B cell (primary cell): ENCODE results near the gene MATR3. TPM values are rescaled to one million over a fixed set of nuclear protein-coding genes. Genes with fewer than 3 reads are reported as not detected.
A peak's percentile ranks its signal among the peaks of the same experiment; 100 is the strongest.

Source experiments
- ATAC-seq: fragments of 200-7000 bp; cut with Tn5 transposase; one replicate; pipeline ENCODE4 v1.10.0; 2021; ENCODE audit warnings: low read depth, mild to moderate bottlenecking, moderate number of reproducible peaks, moderate library complexity
- CTCF ChIA-PET: fragments of 350-600 bp; sonication (Branson Sonifier 250); formaldehyde crosslinking; loops from one replicate; lab custom pipeline; 2021; ENCODE audit warnings: antibody characterized with exemption, inconsistent platforms; lab: Charles Lee
- POLR2A ChIA-PET: fragments of 350-600 bp; sonication (Branson Sonifier 250); formaldehyde crosslinking; loops from one replicate; lab custom pipeline; 2021; ENCODE audit warnings: antibody characterized with exemption; lab: Charles Lee
- DNase-seq: peaks from one replicate; pipeline ENCODE4 v3.0.0; 2013
- H2AFZ ChIP-seq: 2 replicates; pipeline ENCODE4 v1.6.1; 2012; ENCODE audit warnings: mild to moderate bottlenecking, low read depth, low read length; ENCODE audit not compliant: insufficient read depth, poor library complexity, severe bottlenecking
- H3K27ac ChIP-seq, 2 donors: 1 replicate in 1 of 2; 2 replicates in 1 of 2; pipeline ENCODE4 v1.5.1; 2012 to 2013; ENCODE audit warnings: low read length in 2 of 2, mild to moderate bottlenecking in 2 of 2, moderate library complexity in 1 of 2
- H3K27me3 ChIP-seq, 4 experiments: fragments of 200-600 bp in 1 of 4; sonication (generic) in 1 of 4; replicated peaks in 1 of 4; 1 replicate in 2 of 4; 2 replicates in 2 of 4; pipeline versions ENCODE4 v1.6.1 to v1.7.0; 2013 to 2016; ENCODE audit warnings: low read length in 3 of 4, mild to moderate bottlenecking in 2 of 4, mixed read lengths in 1 of 4, moderate library complexity in 1 of 4; ENCODE audit not compliant: insufficient read depth in 4 of 4, control insufficient read depth in 3 of 4; ENCODE audit errors: control extremely low read depth in 1 of 4
- H3K36me3 ChIP-seq, 2 experiments: replicated peaks in 1 of 2; 1 replicate in 1 of 2; 2 replicates in 1 of 2; pipeline versions ENCODE4 v1.6.1 to v1.7.1; 2013; ENCODE audit warnings: low read length in 1 of 2; ENCODE audit not compliant: insufficient read depth in 2 of 2, control insufficient read depth in 1 of 2; ENCODE audit errors: control extremely low read depth in 1 of 2, extremely low read depth in 1 of 2
- H3K4me1 ChIP-seq, 2 donors: fragments of 200-600 bp in 1 of 2; sonication (generic) in 1 of 2; 1 replicate in 1 of 2; 2 replicates in 1 of 2; pipeline versions ENCODE4 v1.5.1 to v1.6.1; 2013 to 2017; ENCODE audit warnings: low read length in 2 of 2; ENCODE audit not compliant: control insufficient read depth in 2 of 2, insufficient read depth in 2 of 2
- H3K4me2 ChIP-seq: replicated peaks from 2 replicates; pipeline ENCODE3; 2012; ENCODE audit warnings: mild to moderate bottlenecking, low read depth, low read length; ENCODE audit not compliant: poor library complexity, severe bottlenecking
- H3K4me3 ChIP-seq, 5 experiments: fragments of 200-600 bp in 1 of 5; sonication (generic) in 1 of 5; 1 replicate in 3 of 5; 2 replicates in 2 of 5; pipeline versions ENCODE4 v1.5.1 to v1.7.0; 2011 to 2016; ENCODE audit warnings: low read length in 4 of 5, mild to moderate bottlenecking in 4 of 5, low read depth in 2 of 5, control low read depth in 1 of 5, moderate library complexity in 1 of 5; ENCODE audit not compliant: insufficient read depth in 1 of 5; ENCODE audit errors: control extremely low read depth in 1 of 5, extremely low read depth in 1 of 5
- H3K79me2 ChIP-seq: fragments of 200-600 bp; sonication (generic); one replicate; pipeline ENCODE4 v1.6.0; 2016; ENCODE audit warnings: low read length; ENCODE audit not compliant: control insufficient read depth, insufficient read depth
- H3K9ac ChIP-seq: fragments of 200-600 bp; sonication (generic); 2 replicates; pipeline ENCODE4 v1.6.1; 2017; ENCODE audit warnings: mild to moderate bottlenecking, low read length, moderate library complexity
- H3K9me3 ChIP-seq, 3 donors: one replicate each; pipeline versions ENCODE4 v1.6.1 to v1.7.1; 2013; ENCODE audit warnings: low read length in 2 of 3; ENCODE audit not compliant: control insufficient read depth in 2 of 3, insufficient read depth in 1 of 3; ENCODE audit errors: control extremely low read depth in 1 of 3
- H4K20me1 ChIP-seq: 2 replicates; pipeline ENCODE4 v1.6.0; 2012; ENCODE audit warnings: mild to moderate bottlenecking, low read length; ENCODE audit not compliant: insufficient read depth, control insufficient read depth, poor library complexity, severe bottlenecking
- H3K27ac Mint-ChIP-seq: one replicate; pipeline ENCODE4 v1.8.0; 2021; ENCODE audit warnings: mixed read lengths
- H3K27me3 Mint-ChIP-seq: one replicate; pipeline ENCODE4 v1.8.0; 2021; ENCODE audit warnings: mixed read lengths
- H3K4me1 Mint-ChIP-seq: one replicate; pipeline ENCODE4 v1.8.0; 2021; ENCODE audit warnings: mixed read lengths
- H3K4me3 Mint-ChIP-seq: one replicate; pipeline ENCODE4 v1.8.0; 2021; ENCODE audit warnings: mixed read lengths
- H3K9me3 Mint-ChIP-seq: one replicate; pipeline ENCODE4 v1.8.0; 2022; ENCODE audit warnings: mixed read lengths; ENCODE audit not compliant: insufficient read depth
- EZH2 ChIP-seq: IDR thresholded peaks from 2 replicates; pipeline ENCODE4 v1.6.1; 2012; ENCODE audit warnings: borderline replicate concordance, low read depth, mild to moderate bottlenecking, moderate library complexity, low read length; ENCODE audit not compliant: insufficient read depth, poor library complexity, severe bottlenecking
- WGBS: methylation state at CpG from one replicate; pipeline ENCODE4 v1.1.5; 2013; ENCODE audit warnings: missing lambda C conversion rate; ENCODE audit not compliant: insufficient coverage; 5-methylcytosine and 5-hydroxymethylcytosine counted together
- intact Hi-C: fragments of 100-400 bp; cut with micrococcal nuclease; formaldehyde crosslinking; loops from one replicate; pipeline ENCODE4 v1.10.0; 2022
- polyA plus RNA-seq: library from polyadenylated mRNA; depleted of rRNA; stranded (reverse); fragments of >200 nt; gene quantifications from 2 replicates; pipeline ENCODE4 v1.2.3, GENCODE V29; 2012
- total RNA-seq, 2 donors: library from RNA; stranded (reverse); fragments of 120-200 nt in 1 of 2; gene quantifications; 1 replicate in 1 of 2; 2 replicates in 1 of 2; pipeline versions ENCODE4 v1.2.3 to v1.2.4, GENCODE V29; 2013 to 2022
- TF ChIP-seq, protein P1 (sequence below): fragments of 200-600 bp; IDR thresholded peaks from one replicate; pipeline ENCODE4 v1.8.0; 2022; ENCODE audit warnings: antibody characterized with exemption, mild to moderate bottlenecking

The MATR3 gene
- total and polyA plus RNA-seq, 2 donors (not counting 1 experiment from before 2014, with no cell fraction given) = 76.7 to 243 TPM

DNA sequence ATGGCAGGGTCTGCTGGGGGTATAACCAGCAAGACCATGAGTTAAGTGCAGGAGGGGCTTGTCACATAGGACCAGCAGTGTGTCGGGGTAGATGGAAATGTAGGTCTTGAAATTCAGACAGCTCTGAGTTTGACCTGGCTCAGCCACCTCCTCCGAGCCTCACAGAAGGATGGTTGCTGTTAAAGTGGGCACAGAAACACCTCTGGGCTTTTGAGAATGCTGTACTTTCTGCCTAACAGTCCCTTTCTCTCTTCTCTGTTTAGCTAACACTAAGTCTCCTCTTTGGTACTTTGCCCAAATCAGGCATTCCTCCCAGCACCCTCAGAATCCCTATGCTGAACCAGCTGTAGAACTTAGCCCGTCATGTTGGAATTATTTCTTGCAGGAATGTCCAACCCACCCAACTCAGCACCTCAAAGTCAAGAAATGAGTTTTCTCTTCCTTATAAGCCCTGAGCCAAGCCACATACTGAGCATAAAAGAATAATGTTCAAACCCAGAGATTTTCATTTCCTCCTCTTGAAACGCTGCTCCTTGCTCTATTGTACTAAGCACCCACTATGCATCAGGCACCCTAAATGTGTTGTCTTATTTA is 41.7 kb upstream of the MATR3 start:
- peaks cover 3% of the 10 kb centered on the region for H3K27me3 Mint-ChIP-seq
- no peak for DNase-seq
- ATAC-seq = no peak
- Histone ChIP-seq H3K36me3 (no peaks in the 10 kb centered on the region), H3K79me2 (no peaks in the 10 kb centered on the region), H4K20me1 (no peaks in the 10 kb centered on the region), H3K27ac (no peak overlapping the region), H3K4me1 (no peaks in the 10 kb centered on the region), H3K4me2 (no peak overlapping the region), H3K4me3 (no peak overlapping the region), H3K27me3 (no peaks in the 10 kb centered on the region), H2AFZ (peak overlapping the region; percentile 40), H3K9me3 (no peaks in the 10 kb centered on the region), H3K9ac (no peak overlapping the region)
- peaks cover 2% of the 10 kb centered on the region for H3K4me1 Mint-ChIP-seq
- intact Hi-C loops = loop anchor here (1.0 kb wide), 2 partner anchors 141 to 262 kb away; no protein-coding TSS in a partner anchor
- H3K27ac Mint-ChIP-seq = no peak overlapping the region
- ChIA-PET CTCF (interaction anchor here (0.9 to 2.0 kb wide), 11 partner anchors 9 to 427 kb away, joined by 3 to 8 read pairs (median 4); partner anchors contain the start of gene PAIP2), POLR2A (no interaction called here)
- TF ChIP-seq EZH2 = no peak
- TF ChIP-seq, protein P1, sequence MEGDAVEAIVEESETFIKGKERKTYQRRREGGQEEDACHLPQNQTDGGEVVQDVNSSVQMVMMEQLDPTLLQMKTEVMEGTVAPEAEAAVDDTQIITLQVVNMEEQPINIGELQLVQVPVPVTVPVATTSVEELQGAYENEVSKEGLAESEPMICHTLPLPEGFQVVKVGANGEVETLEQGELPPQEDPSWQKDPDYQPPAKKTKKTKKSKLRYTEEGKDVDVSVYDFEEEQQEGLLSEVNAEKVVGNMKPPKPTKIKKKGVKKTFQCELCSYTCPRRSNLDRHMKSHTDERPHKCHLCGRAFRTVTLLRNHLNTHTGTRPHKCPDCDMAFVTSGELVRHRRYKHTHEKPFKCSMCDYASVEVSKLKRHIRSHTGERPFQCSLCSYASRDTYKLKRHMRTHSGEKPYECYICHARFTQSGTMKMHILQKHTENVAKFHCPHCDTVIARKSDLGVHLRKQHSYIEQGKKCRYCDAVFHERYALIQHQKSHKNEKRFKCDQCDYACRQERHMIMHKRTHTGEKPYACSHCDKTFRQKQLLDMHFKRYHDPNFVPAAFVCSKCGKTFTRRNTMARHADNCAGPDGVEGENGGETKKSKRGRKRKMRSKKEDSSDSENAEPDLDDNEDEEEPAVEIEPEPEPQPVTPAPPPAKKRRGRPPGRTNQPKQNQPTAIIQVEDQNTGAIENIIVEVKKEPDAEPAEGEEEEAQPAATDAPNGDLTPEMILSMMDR = no peak
- WGBS = 95% methylated on average over 3 of the region's 4 CpGs
- no peak overlapping the region for H3K4me3 Mint-ChIP-seq
- no peaks in the 10 kb centered on the region for H3K9me3 Mint-ChIP-seq

DNA sequence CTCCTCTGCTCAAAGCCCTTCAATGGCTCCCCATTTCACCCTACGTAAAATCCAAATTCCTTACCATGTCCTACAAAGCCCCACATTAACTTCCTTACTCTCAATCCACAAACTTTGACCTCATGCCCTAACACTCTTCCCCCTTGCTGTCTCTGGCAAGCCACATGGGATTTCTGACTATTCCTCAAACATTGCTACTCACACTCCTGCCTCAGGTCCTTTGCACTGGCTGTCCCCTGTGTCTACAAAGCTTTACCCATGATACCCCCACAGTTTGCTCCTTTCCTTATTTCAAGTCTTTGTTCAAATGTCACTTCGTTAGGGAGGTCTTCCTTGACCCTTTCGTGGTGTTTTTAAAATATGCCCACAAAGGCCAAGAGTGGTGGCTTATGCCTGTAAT is 40.4 kb upstream of the MATR3 start:
- Mint-ChIP-seq H3K9me3 (no peaks in the 10 kb centered on the region), H3K4me1 (peaks cover 2% of the 10 kb centered on the region), H3K4me3 (no peak overlapping the region), H3K27ac (no peak overlapping the region), H3K27me3 (peaks cover 3% of the 10 kb centered on the region)
- ChIA-PET CTCF (no interaction called here), POLR2A (no interaction called here)
- TF ChIP-seq EZH2 = no peak
- TF ChIP-seq, protein P1 = no peak
- H3K27ac ChIP-seq = no peak overlapping the region
- no peak overlapping the region for H3K4me3 ChIP-seq
- H3K79me2 ChIP-seq = no peaks in the 10 kb centered on the region
- intact Hi-C loops = no loop called here
- no peaks in the 10 kb centered on the region for H4K20me1 ChIP-seq
- no peaks in the 10 kb centered on the region for H3K4me1 ChIP-seq
- no peaks in the 10 kb centered on the region for H3K36me3 ChIP-seq
- no peaks in the 10 kb centered on the region for H3K9me3 ChIP-seq
- WGBS = 88% methylated on average over 3 of the region's 3 CpGs
- H2AFZ ChIP-seq = no peak overlapping the region
- H3K4me2 ChIP-seq = no peak overlapping the region
- no peaks in the 10 kb centered on the region for H3K27me3 ChIP-seq
- DNase-seq (no peak), ATAC-seq (no peak)
- no peak overlapping the region for H3K9ac ChIP-seq
